DND-41 (cell line): ENCODE results near the gene STAM2.

ENCODE experiments used
- CTCF ChIP-seq: IDR thresholded peaks from 2 replicates; pipeline ENCODE4 v1.5.1; 2012; ENCODE audit warnings: borderline replicate concordance, low read length, moderate library complexity, mild to moderate bottlenecking; ENCODE audit not compliant: poor library complexity, severe bottlenecking; ENCODE audit errors: extremely low read depth
- EZH2 ChIP-seq: IDR thresholded peaks from 3 replicates; pipeline ENCODE4 v1.6.1; 2012; ENCODE audit warnings: borderline replicate concordance, low read depth, mild to moderate bottlenecking, moderate library complexity, low read length, inconsistent platforms; ENCODE audit not compliant: severe bottlenecking

GRCh38 chr2:152155209-152155608, 20.4 kb downstream of the STAM2 start:
- TF ChIP-seq EZH2 (no peak), CTCF (no peak)
